ENCODE data around the gene RASGEF1B. TPM values are rescaled to one million over a fixed set of nuclear protein-coding genes. Genes with fewer than 3 reads are reported as not detected.

The RASGEF1B gene
- total and polyA plus RNA-seq, 2 of the 4 experiments (the other 2 are of a cell fraction), result 0.09 to 0.36 TPM

DNA sequence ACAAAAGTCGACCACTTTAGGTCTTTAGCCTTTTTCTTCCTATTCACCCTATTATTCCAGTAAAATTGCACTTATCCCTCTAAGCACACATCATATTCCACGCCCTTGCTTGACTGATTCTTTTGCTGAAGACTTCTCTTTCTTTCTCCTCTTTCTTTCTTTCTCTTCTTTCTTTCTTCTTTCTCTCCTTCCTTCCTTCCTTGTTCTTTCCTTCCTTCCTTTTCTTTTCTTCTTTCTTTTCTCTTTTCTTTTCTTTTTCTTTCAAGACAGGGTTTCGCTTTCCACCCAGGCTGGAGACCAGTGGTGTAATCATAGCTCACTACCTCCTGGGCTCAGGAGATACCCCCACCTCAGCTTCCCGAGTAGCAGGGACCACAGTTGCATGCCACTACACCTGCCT is 61.9 kb downstream of the RASGEF1B start:
- no peaks in the 10 kb centered on the region for H3K9me3 ChIP-seq (ENCODE audit: control insufficient read depth, insufficient read depth, low read length)
- WGBS, 2 experiments (ENCODE audit: extremely low coverage in 2 of 2, insufficient read length in 1 of 2), result 60% methylated on average over 1 of the region's 4 CpGs; no CpG with 5 or more reads in 1 of the 2 experiments
- no TSS peak for BruUV-seq (replicated peaks)

More for the DNA sequence above, 61.9 kb downstream of the RASGEF1B start:
- H2AFZ ChIP-seq (replicated peaks; ENCODE audit: low read length, poor library complexity), result no peak overlapping the region
- no peak overlapping the region for H2BK120ac ChIP-seq (ENCODE audit: low read depth, low read length)
- H2AK5ac ChIP-seq (ENCODE audit: low read depth, low read length), result no peak overlapping the region
- no peak overlapping the region for H2BK15ac ChIP-seq (ENCODE audit: low read depth, low read length)
- no peak overlapping the region for H3K9ac ChIP-seq (ENCODE audit: low read depth, low read length)
- TF ChIP-seq MXI1 (IDR thresholded peaks at IDR 0.05; ENCODE audit: borderline replicate concordance, low read depth, low read length) (no peak), SMC3 (IDR thresholded peaks at IDR 0.05; ENCODE audit: low read depth, low read length) (no peak), USF2 (IDR thresholded peaks at IDR 0.05; ENCODE audit: low read depth, low read length) (no peak), RFX5 (IDR thresholded peaks at IDR 0.05; ENCODE audit: low read depth, low read length) (no peak), CHD1 (IDR thresholded peaks at IDR 0.05; ENCODE audit: low read depth, low read length) (no peak), RAD21 (IDR thresholded peaks at IDR 0.05; ENCODE audit: low read length) (no peak)
- ChIA-PET POLR2A (ENCODE audit: unreplicated experiment) (no interaction called here), CTCF (interaction anchor here (0.7 kb wide), 1 partner anchor 120 kb away, joined by 3 read pairs; no protein-coding TSS in a partner anchor)
- dilution Hi-C loops (cut with HindIII; ENCODE audit: low sequenced_read_pairs, unreplicated experiment) (loop anchor here (25.0 kb wide), 1 partner anchor 427 kb away; no protein-coding TSS in a partner anchor), intact Hi-C loops (cut with micrococcal nuclease) (loop anchor here (5.0 kb wide), 1 partner anchor 952 kb away; no protein-coding TSS in a partner anchor), in situ Hi-C loops (cut with MboI; ENCODE audit: low sequenced_read_pairs) (loop anchor here (10.0 kb wide), 2 partner anchors 435 to 795 kb away; no protein-coding TSS in a partner anchor)
- H3K14ac ChIP-seq (replicated peaks; ENCODE audit: low read depth, low read length), result no peak overlapping the region
- no peak overlapping the region for H4K8ac ChIP-seq (ENCODE audit: low read depth in 2 of 2, low read length in 2 of 2)
- H3K36me3 ChIP-seq (ENCODE audit: control insufficient read depth, insufficient read depth, low read length), result no peaks in the 10 kb centered on the region
- H3K27ac ChIP-seq (ENCODE audit: insufficient read depth, low read length), result no peak overlapping the region
- no peaks in the 10 kb centered on the region for H3K79me1 ChIP-seq (ENCODE audit: low read depth in 1 of 2, low read length in 2 of 2)
- H3K4me3 ChIP-seq (ENCODE audit: insufficient read depth, low read depth, low read length), result no peak overlapping the region
- no peak overlapping the region for H3K23ac ChIP-seq (ENCODE audit: low read depth, low read length)
- H2AK9ac ChIP-seq (replicated peaks; ENCODE audit: low read depth, low read length, poor library complexity), result no peak overlapping the region
- H3K56ac ChIP-seq (ENCODE audit: extremely low read depth, insufficient read depth, low read length), result no peak overlapping the region
- H3K27me3 ChIP-seq (ENCODE audit: control insufficient read depth, insufficient read depth, low read length), result no peaks in the 10 kb centered on the region; the same call in none of the 2 replicates
- H2BK20ac ChIP-seq (ENCODE audit: low read depth, low read length), result no peak overlapping the region
- no peak overlapping the region for H3K4me2 ChIP-seq (ENCODE audit: low read depth, low read length)
- H3K18ac ChIP-seq (ENCODE audit: low read depth, low read length), result no peak overlapping the region
- H2BK5ac ChIP-seq (ENCODE audit: low read depth, low read length, poor library complexity, severe bottlenecking), result no peak overlapping the region
- H4K91ac ChIP-seq (ENCODE audit: insufficient read depth, low read depth, low read length), result no peak overlapping the region
- ATAC-seq (ENCODE audit: low read depth) (no peak), DNase-seq (no peak)
- H3K4me1 ChIP-seq (ENCODE audit: control insufficient read depth, insufficient read depth, low read length), result no peaks in the 10 kb centered on the region
- no peaks in the 10 kb centered on the region for H3K9me1 ChIP-seq (ENCODE audit: insufficient read depth, low read length)
- H4K5ac ChIP-seq (ENCODE audit: low read depth, low read length), result no peak overlapping the region
- H3K4ac ChIP-seq (ENCODE audit: low read depth, low read length), result no peak overlapping the region
- H4K20me1 ChIP-seq (ENCODE audit: insufficient read depth, low read length), result no peaks in the 10 kb centered on the region

Data from IMR-90 (cell line).